ENCODE results near the gene WDFY4. TPM values are rescaled to one million over a fixed set of nuclear protein-coding genes. Genes with fewer than 3 reads are reported as not detected.

The WDFY4 gene
- total RNA-seq, 1 donor from 2014 or later: 26.5 TPM

- no peak for DNase-seq
- Histone ChIP-seq H3K4me3 (no peak overlapping the region), H3K36me3 (no peaks in the 10 kb centered on the region), H3K4me1 (peaks cover 15% of the 10 kb centered on the region), H3K27me3 (no peaks in the 10 kb centered on the region), H3K9me3 (no peaks in the 10 kb centered on the region), H3K27ac (no peak overlapping the region)
- ATAC-seq: no peak
- no peak for TF ChIP-seq CTCF (IDR thresholded peaks at IDR 0.05)
- intact Hi-C loops (cut with DNase I): no loop called here
These were observed 203.3 kb downstream of the WDFY4 start for GRCh38 chr10:48887982-48888381.

- no peak for DNase-seq
- Histone ChIP-seq H3K9me3 (no peaks in the 10 kb centered on the region), H3K4me1 (peaks cover 18% of the 10 kb centered on the region), H3K36me3 (no peaks in the 10 kb centered on the region), H3K4me3 (no peak overlapping the region), H3K27me3 (no peaks in the 10 kb centered on the region), H3K27ac (no peak overlapping the region)
- no peak for TF ChIP-seq CTCF (IDR thresholded peaks at IDR 0.05)
- intact Hi-C loops (cut with DNase I): no loop called here
- ATAC-seq: peak; percentile 64
These were observed 206.5 kb downstream of the WDFY4 start for GRCh38 chr10:48890888-48891850.

- no peak for DNase-seq
- no peak for ATAC-seq
- intact Hi-C loops (cut with DNase I): no loop called here
- Histone ChIP-seq H3K9me3 (no peaks in the 10 kb centered on the region), H3K27me3 (no peaks in the 10 kb centered on the region), H3K4me1 (peaks cover 18% of the 10 kb centered on the region), H3K4me3 (no peak overlapping the region), H3K36me3 (no peaks in the 10 kb centered on the region), H3K27ac (peak overlapping the region; percentile 43)
- TF ChIP-seq CTCF (IDR thresholded peaks at IDR 0.05): no peak
These were observed 210.5 kb downstream of the WDFY4 start for GRCh38 chr10:48894911-48895802.

GRCh38 chr10:48895803-48896195, 211.1 kb downstream of the WDFY4 start:
- Histone ChIP-seq H3K9me3 (no peaks in the 10 kb centered on the region), H3K4me1 (peaks cover 18% of the 10 kb centered on the region), H3K27ac (peak overlapping the region; percentile 43), H3K27me3 (no peaks in the 10 kb centered on the region), H3K4me3 (no peak overlapping the region), H3K36me3 (no peaks in the 10 kb centered on the region)
- intact Hi-C loops (cut with DNase I): no loop called here
- TF ChIP-seq CTCF (IDR thresholded peaks at IDR 0.05): no peak
- DNase-seq (no peak), ATAC-seq (no peak)

- ATAC-seq (no peak), DNase-seq (no peak)
- H3K9me3 ChIP-seq: no peaks in the 10 kb centered on the region
- H3K4me1 ChIP-seq: peaks cover 12% of the 10 kb centered on the region
- no peaks in the 10 kb centered on the region for H3K27me3 ChIP-seq
- H3K36me3 ChIP-seq: no peaks in the 10 kb centered on the region
- intact Hi-C loops (cut with DNase I): no loop called here
- H3K27ac ChIP-seq: peak overlapping the region; percentile 43
- H3K4me3 ChIP-seq: no peak overlapping the region
- no peak for TF ChIP-seq CTCF (IDR thresholded peaks at IDR 0.05)
These were observed 212.2 kb downstream of the WDFY4 start for GRCh38 chr10:48896756-48897440.

Measured in upper lobe of right lung (tissue), 1 donor.